ENCODE measurements around the gene CHSY3.

- no peak for TF ChIP-seq CTCF (IDR thresholded peaks at IDR 0.05; ENCODE audit: low read depth, low read length)
- no peak for TF ChIP-seq POLR2A (IDR thresholded peaks at IDR 0.05; ENCODE audit: extremely low read depth, insufficient read length)
Observed at GRCh38 chr5:130023604-130024003, 119.3 kb downstream of the CHSY3 start.

All from NB4 (cell line).